GM03348 (cell line): ENCODE results near the gene C19orf25.
"Not testable (repeated sequence)": the region's sequence is repeated elsewhere in the genome, so short reads cannot be mapped to it uniquely, and the experiment has no call there.

Source experiments
- DNase-seq: peaks from one replicate; pipeline ENCODE4 v3.0.0; 2012; ENCODE audit warnings: low spot score

Gene C19orf25

DNA sequence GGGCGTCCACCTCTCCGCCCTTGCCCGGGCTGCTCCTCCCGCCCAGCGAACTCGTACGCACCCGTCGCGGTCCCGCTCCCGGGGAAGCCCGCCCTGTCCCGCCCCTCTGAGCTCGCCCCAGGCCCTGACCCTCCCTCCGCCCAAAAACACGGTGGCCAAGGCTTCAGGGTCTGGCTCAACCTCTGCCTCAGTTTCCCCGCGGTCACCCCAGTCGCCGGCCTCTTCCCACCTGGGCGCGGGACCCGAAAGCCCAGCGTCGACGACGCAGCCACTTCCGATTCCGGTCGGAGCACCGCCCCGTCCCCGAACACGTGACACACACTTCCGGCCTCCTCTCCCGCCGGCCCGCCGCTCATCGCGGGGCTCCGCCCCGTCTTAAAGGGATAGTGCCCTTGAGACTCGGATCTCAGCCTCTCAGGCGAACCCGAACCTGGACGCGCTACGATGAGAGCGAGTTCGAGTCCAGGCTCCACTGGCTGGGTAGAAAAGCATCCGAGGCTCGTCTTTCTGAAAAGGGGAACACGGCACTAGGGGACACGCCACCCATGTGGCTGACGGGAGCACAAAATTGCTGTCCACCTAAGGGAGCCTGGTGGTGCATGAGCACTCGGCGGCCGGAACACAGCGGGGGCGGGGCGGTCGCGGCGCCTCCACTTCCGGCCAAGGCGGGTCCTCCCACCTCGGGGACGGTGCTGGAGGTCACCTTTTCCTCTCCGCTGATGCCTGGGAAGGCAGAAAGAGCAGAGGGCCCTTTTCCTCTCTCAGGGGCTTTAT lies at the start of gene C19orf25:
TSS of gene C19orf25 (minus strand) at position 282 of the 774 bp plus-strand sequence. CDS start 312 bp downstream, outside the sequence.
- peak; percentile 96 for DNase-seq

DNA sequence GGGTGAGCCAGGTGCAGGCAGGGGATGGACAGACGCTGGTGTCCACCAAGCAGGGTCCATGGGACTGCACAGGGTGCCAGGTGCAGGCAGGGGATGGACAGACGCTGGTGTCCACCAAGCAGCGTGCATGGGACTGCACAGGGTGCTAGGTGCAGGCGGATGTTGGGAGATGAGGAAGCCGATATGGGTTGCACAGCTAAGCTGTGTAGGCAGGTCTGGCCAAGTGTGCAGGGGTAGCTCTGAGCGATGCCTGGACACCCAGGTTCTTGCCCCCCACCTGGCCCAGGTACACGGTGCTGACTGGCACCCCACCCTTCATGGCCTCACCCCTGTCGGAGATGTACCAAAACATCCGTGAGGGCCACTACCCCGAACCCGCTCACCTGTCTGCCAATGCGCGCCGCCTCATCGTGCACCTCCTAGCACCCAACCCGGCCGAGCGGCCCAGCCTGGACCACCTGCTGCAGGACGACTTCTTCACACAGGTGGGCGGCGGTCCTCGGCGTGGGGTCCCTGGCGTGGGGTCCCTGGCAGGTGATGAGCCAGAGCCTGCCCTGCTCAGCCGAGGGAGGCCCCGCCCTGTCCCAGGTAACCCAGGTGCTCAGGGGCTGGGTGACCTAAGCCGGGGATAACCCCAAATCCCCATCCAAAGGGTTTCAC lies 48.8 kb upstream of the C19orf25 start:
- no peak for DNase-seq

DNA sequence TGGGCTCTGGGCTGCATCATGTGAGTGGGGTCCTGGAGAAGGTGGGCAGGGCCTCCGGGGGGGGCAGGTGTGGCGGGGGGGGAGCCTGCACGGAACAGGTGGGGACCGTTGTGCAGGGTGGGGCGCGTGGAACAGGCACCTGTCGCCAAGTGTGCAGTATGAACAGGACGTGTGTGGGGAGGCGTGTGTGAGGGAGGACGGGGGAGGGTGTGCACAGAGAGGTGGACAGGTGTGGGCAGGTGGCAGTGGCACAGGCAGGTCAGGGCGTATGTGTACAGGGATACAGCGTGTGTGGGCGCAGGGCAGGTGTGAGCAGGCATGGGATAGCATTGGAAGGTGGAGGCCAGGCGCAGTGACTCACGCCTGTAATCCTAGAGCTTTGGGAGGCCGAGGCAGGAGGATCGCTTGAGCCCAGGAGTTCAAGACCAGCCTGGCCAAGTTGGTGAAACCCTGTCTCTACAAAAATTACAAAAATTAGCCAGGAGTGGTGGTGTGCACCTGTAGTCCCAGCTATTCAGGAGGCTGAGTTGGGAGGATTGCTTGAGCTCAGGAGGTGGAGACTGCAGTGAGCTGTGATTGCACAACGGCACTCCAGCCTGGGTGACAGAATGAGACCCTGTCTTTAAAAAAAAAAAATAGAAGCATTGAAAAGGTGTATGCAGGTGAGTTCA lies 48.1 kb upstream of the C19orf25 start:
- DNase-seq, result no peak

DNA sequence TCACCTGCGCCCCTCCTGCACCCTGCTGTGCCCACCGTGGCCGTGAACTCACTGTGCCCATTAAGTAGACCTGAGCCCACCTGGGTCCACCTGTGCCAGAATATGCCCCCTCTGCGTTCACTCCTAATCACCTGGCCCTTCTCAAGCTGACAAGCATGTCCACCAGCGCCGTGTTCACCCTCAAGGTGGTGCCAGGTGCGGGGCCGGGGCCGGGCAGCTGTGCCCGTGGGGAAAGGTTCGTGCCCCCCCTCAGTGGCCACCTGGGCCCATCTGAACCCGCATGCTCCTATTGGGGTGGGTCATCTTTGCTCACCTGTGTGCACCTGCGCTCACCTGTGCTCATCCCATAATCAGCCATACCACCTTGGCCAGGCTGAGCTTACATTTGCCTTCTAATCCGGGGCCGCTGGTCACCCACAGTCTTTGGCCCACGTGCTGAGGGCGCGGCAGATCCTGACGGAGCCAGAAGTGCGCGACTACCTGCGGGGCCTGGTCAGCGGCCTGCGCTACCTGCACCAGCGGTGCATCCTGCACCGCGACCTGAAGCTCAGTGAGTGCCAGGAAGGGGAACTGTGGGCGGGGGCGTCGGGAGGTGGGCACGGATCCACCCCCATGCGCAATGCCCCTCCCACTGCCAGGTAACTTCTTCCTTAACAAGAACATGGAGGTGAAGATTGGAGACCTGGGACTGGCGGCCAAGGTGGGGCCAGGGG lies 47.2 kb upstream of the C19orf25 start:
- no peak for DNase-seq

DNA sequence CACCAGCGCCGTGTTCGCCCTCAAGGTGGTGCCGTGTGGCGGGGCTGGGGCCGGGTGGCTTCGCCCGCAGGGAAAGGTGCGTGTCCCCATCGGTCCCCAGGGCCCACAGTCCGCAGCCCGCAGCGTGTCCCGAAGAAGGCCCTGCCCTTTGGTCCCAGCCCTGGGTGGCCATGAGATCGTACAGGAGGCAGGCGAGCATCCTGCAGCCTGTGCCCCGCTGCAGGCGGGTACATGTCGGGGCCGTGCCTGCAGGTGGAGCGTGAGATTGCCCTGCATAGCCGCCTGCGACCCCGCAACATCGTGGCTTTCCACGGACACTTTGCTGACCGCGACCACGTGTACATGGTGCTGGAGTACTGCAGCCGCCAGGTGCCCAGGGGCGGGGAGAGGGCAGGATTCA lies 46.3 kb upstream of the C19orf25 start:
- no peak for DNase-seq

DNA sequence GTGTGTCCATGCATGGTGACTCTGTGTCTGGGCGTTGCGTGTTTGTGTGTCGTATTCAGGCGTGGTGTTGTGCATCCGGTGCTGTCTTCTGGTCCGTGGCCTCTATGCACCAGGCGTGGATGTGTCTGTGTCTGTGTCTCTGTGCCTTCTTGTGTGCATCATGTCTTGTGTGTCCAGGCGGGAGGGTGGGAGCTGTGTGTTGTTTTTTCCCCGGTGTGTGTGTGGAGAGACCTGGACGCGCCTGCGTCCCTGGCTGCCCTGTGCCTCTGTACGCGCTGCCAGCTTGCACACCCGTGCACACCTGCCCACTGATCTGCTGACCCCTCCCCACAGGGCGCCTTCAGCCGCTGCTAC lies 45.9 kb upstream of the C19orf25 start:
- DNase-seq, result no peak

DNA sequence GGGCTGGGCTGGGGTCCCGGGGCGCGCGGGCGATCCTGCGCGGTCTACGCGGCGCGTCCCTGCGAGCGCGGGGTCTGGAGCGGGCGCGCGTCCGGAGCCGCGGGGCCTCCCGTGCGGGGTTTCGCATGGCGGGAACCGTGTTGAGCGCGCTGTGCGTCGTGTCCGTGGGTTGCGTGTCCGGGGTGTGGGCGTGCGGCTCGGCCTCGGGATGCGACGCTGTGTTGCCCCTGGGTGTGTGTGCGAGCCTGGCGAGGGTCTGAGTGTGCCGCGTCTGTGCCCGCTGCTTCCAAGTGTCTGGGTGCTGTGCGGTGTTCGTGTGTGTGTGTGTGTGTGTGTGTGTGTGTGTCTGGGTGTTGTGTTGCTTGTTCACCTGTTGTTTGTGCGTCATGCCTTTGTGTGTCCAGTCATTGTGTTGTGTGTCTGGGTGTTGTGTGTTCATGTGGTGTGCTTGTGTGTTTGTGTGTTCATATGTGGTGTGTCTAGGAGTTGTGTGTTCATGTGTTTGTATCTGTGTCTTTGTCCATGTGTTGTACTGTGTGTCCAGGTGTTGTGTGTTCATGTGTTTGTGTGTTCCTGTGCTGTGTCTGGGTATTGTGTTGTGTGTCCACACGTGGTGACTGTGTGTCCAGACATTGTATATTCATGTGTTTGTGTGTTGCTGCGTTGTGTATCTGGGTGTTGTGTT lies 45.4 kb upstream of the C19orf25 start:
- no peak for DNase-seq

DNA sequence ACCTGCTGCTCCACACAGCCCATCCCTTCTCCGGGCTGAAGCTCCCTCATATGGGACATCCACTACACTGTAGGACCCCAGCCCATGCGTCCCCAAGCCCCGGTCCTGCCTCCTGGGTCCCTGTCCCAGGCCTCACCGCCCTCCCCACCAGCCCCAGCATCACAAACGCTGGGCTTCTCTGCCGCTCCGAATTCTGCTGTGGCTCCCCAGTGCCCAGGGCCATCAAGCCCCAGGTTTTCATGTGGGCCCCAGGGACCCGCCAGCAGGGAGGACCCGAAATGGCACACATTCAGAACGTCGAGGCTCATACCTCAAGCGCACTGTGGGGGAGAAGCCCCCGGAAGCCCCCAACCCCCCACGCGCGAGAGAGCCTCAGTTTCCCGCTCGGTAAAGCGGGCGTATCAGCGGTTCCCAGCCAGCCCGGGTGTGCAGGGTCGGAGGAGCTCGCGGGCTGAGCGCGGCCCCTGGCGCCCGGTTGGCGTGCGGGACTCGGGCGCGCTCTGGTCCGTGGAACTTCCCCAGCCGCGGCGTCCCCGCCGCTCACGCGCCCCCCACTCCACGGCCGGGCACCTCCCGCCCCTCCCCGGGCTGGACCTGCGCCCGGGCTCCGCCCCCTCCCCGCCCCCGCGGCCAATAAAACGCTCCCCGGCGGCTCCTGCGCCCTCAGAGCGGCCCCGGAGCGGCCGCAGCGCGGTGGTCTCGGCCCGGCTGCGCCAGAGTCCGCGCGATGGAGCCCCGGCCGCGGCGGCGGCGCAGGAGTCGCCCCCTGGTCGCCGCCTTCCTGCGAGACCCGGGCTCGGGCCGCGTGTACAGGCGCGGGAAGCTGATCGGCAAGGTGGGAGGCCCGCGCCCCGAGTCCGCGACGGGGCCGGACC lies 44.6 kb upstream of the C19orf25 start, which contains the start of gene PLK5:
TSS of gene PLK5 (plus strand) at position 666 of the 875 bp plus-strand sequence. CDS start 2,920 bp downstream, outside the sequence.
- DNase-seq, result no peak

DNA sequence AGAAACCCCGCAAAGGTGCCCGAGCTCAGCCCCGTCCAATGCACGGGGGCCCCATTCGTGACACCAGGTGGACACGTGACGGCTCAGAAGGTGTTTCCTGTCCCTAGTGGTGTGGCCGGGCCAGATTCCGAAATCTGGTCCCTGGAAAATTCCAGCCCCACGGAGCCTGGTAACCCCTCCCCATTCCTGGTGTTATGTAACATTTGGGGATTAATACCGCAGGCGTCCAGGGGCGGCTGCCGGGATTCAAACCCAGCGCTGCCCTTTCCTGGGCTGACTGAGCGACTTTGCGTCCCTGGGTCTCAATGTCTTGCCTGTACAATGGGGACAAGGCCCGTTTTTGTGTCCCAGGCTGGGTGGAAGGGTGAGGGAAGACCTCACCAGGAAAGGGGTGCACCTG lies 43.8 kb upstream of the C19orf25 start:
- no peak for DNase-seq

DNA sequence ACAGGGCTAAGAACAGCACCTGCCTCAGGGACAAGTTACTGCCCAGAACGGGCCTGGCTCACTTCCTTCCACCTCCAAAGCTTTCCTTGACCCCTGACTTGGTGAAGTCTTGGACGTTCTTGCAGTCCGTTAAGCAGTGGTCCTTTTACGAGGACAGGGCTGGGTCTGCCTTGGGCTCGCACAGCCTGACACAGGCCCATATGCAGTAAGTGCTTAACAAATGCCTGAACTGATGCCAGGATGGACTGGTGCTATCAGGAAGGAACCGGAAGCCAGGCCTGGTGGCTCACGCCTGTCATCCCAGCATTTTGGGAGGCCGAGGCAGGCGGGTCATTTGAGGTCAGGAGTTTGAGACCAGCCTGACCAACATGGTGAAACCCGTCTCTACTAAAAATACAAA lies 43.0 kb upstream of the C19orf25 start:
- no peak for DNase-seq

DNA sequence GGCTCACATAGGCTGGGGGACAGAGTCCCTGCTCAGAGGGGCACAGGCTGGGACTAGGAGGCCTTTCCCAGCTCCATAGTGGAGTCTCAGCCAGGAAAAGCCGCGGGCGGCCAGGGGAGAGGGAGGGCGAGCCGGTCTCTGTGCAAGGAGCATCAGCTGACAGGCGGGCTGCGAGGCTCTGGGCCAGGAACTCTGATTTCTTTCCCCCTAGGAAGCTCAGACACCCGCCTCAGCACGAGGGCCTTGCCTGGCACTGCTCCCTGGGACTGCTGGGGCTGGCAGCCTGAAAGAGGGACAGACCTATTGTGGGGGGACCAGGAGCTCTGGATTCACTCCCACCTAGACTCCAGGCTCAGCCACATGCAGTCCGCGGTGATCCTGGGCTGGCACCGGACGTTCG lies 42.6 kb upstream of the C19orf25 start:
- DNase-seq, result no peak

DNA sequence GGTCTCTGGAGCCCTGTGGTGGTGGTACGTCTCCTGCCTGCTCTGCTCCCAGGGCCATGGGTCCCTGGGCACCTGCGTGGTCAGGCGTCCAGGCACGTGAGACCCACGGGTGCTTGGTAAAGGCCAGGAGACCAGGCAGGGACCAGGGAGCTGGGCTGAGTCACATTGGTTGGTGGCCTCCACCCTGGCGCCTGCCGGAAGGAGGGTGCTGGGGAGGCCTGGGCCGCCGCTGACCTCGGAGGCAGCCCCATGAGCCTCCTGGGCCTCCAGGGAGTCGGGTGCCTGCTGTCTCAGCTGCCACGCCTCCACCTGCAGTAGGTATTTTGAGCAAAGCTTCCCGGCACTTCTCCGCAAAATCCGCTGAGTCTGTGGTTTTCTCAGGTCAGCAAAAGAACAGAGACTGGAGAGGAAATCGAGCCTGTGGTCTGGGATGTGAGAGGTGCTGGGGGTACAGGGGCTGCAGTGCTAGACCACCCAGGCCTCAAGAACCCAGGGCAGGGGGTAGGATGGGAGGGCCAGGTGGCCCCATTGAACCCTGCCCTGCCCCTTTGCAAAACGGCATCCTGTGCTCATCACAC lies 41.3 kb upstream of the C19orf25 start:
- no peak for DNase-seq

DNA sequence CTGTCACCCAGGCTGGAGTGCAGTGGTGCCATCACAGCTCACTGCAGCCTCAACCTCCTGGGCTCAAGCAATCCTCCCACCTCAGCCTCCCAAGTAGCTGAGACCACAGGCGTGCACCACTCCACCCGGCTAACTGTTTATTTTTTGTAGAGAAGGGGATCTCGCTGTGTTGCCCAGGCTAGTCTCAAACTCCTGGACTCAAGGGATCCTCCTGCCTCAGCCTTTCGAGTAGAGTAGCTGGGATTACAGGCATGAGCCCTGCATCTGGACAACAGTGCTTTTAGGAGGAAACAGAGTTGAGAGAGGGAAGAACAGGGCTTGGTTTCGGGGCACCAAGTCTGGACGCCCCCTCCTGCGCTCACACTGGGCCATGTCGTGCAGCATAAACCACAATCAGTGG lies 40.8 kb upstream of the C19orf25 start:
- not testable (repeated sequence) for DNase-seq

DNA sequence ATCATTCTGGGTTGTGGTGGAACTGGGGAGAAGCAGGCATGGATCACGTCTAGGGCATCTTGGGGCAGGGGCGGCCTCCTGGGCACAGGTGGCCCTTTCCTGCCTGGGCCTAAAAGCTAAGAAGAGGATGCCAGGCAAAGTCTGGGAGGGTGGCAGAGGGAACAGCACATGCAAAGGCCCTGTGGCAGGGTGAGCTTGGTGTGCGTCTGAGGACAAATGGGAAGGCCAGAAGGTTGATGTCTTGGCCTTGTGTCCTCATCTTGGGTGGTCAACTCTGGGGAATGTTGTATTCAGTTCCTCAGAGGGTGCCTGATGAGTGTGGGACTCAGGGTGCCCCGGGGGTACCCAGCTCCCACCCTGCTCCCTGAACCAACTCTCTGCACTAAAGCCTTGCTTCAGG lies 39.5 kb upstream of the C19orf25 start:
- no peak for DNase-seq

DNA sequence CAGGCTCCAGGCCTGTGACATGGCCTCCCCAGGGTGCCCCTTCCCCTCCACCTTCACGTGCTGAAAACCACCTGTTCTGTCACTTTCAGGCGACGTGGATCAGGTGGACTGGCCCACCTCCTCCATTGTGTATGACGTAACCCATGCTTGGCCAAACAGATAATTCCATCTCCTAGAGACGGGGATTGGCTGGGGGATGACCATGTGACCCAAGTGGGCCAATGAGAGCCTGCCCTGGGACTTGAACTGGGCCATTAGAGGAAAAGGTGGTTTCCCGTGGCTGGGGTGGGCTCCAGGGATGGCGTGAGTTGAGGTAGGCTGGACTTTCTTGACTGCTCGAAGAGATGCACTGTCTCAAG lies 37.4 kb upstream of the C19orf25 start:
- no peak for DNase-seq

DNA sequence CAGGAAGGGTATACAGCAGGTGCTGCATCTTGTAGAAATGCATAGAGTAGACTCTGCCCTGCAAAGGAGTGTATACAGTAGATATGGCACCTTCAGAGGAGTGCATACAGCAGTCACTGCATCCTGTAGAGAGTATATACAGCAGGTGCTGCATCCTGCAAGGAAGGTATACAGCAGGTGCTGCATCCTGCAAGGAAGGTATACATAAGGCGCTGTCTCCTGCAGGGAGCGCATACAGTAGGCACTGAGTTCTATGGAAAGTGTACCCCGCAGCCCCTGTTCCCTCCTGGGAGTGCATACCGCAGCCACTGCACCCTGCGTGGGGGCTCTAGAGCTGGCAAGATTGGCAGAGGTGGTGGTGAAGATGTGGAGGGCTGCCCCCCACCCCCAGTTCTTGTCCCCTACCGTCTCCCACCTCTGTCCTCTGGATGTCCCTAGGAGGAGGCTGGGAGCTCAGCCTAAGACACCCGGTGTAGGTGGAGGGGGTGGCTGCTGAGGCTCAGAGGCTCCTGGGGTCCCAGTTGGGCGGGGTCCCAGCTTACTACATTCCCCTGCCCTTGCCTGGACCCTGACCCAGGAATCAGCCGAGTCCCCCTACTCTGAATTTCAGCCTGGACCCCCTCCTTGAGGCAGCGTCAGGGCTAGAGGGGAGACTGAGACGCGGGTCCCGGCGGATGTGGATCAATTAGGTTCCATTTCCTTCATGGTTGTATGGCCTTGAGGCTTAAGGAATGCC lies 36.1 kb upstream of the C19orf25 start:
- no peak for DNase-seq

DNA sequence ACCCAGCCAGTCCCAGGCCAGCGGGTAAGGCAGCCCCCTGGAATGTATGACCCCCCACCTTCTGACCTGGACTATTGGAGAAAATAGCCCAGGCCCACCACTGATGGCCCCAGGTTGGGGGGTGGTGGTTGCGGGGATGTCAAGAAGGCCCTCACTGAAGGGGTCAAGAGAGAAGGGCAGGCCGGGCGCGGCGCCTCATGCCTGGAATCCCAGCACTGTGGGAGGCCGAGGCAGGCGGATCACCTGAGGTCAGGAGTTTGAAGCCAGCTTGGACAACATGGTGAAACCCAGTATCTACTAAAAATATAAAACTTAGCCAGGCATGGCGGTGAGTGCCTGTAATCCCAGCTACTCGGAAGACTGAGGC lies 35.3 kb upstream of the C19orf25 start:
- DNase-seq, result no peak

DNA sequence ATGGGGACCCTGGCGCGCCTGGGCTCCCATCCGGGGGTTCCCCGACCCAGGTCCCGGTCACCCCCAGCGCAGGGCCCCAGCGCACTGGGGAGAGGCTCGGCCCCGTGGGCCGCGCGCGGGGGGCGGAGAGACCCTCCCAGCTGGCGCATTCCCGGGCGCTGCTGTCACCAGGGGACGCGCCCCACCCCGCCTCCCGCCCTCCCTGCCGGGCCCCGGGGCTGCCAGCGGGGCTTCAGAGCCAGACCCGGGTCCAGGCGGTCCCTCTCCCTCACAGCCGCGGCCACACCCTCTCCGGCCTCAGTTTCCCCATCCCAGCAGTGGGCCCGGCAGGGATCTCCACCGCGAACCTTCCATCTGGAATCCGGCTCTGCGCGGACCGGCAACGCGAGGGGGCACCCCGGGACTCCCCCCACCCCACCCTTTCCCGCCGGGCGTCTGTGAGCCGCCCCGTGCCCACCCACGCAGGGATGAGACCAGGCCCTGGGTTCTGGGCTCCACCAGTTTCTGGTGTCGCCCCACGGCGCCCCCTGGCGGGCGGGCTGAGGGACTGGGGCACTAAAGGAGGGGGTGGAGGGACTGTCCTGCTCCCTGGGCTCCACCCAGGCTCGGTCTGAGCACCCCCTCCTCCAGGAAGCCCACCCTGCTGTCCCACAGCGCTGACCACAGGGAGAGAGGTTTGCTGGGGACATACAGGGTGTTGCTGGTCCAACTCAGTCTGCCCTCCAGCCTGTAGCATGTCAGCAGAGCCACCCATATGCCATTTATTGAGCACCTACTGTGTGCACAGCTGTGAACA lies 34.7 kb upstream of the C19orf25 start:
- peak; percentile 94 for DNase-seq
